ENCODE data around the gene MTHFD1. TPM values are rescaled to one million over a fixed set of nuclear protein-coding genes. Genes with fewer than 3 reads are reported as not detected.

The MTHFD1 gene
- polyA plus RNA-seq, 3 donors: 11.8 to 21.3 (median 14.3) TPM

DNA sequence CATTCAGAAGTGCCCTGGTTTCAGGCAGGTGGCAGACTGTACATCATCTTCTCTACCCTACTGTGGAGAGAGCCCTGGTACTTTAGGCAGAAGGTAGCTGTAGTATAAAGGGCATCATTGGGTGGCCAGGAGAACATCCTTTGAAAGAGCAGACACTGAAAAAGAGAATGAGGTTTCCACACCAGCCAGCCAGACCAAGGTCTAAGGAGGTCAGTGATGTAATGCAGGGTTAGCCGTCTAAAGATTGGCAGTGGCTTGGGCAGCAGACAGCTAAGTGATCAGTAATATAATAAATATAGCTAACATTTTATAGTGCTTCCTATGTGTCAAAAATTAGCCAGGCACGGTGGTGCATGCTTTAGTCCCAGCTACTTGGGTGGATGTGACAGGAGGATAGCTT, 103.5 kb downstream of the MTHFD1 start:
- no CpG with 5 or more reads among the region's 2 CpGs for WGBS (ENCODE audit: insufficient coverage)
- Histone ChIP-seq H3K27me3 (ENCODE audit: control insufficient read depth in 2 of 2, insufficient read depth in 2 of 2, low read length in 2 of 2) (no peaks in the 10 kb centered on the region), H3K4me2 (replicated peaks; ENCODE audit: extremely low read depth, low read length, poor library complexity, severe bottlenecking) (no peak overlapping the region), H3K4me1 (ENCODE audit: control insufficient read depth in 1 of 2, insufficient read depth in 2 of 2, low read length in 2 of 2) (no peaks in the 10 kb centered on the region), H4K20me1 (ENCODE audit: insufficient read depth, low read length) (no peaks in the 10 kb centered on the region), H3K9ac (ENCODE audit: insufficient read depth, low read length, poor library complexity, severe bottlenecking) (no peak overlapping the region), H3K27ac (ENCODE audit: low read depth in 1 of 2, low read length in 2 of 2) (no peak overlapping the region), H3K4me3 (replicated peaks in 1 of 3; ENCODE audit: low read depth in 2 of 3, low read length in 3 of 3) (no peak overlapping the region), H3K36me3 (replicated peaks in 1 of 2; ENCODE audit: control insufficient read depth in 1 of 2, insufficient read depth in 2 of 2, low read length in 2 of 2) (peaks cover 22 to 50% of the 10 kb centered on the region in 2 donors), H2AFZ (ENCODE audit: insufficient read depth, low read depth, low read length, poor library complexity, severe bottlenecking) (no peak overlapping the region), H3K9me3 (replicated peaks in 1 of 2; ENCODE audit: control insufficient read depth in 1 of 2, insufficient read depth in 1 of 2, low read length in 2 of 2) (no peaks in the 10 kb centered on the region), H3K79me2 (ENCODE audit: insufficient read depth, low read length) (no peaks in the 10 kb centered on the region)
- Mint-ChIP-seq H3K27ac (no peak overlapping the region), H3K9me3 (no peaks in the 10 kb centered on the region), H3K27me3 (ENCODE audit: low read depth in 3 of 3) (no peaks in the 10 kb centered on the region), H3K4me3 (no peak overlapping the region), H3K36me3 (peaks cover 40 to 45% of the 10 kb centered on the region in 2 donors), H3K4me1 (no peaks in the 10 kb centered on the region)
- TF ChIP-seq, protein P1, sequence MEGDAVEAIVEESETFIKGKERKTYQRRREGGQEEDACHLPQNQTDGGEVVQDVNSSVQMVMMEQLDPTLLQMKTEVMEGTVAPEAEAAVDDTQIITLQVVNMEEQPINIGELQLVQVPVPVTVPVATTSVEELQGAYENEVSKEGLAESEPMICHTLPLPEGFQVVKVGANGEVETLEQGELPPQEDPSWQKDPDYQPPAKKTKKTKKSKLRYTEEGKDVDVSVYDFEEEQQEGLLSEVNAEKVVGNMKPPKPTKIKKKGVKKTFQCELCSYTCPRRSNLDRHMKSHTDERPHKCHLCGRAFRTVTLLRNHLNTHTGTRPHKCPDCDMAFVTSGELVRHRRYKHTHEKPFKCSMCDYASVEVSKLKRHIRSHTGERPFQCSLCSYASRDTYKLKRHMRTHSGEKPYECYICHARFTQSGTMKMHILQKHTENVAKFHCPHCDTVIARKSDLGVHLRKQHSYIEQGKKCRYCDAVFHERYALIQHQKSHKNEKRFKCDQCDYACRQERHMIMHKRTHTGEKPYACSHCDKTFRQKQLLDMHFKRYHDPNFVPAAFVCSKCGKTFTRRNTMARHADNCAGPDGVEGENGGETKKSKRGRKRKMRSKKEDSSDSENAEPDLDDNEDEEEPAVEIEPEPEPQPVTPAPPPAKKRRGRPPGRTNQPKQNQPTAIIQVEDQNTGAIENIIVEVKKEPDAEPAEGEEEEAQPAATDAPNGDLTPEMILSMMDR (IDR thresholded peaks at IDR 0.05): no peak
- no peak for DNase-seq
- intact Hi-C loops (cut with micrococcal nuclease): no loop called here

DNA sequence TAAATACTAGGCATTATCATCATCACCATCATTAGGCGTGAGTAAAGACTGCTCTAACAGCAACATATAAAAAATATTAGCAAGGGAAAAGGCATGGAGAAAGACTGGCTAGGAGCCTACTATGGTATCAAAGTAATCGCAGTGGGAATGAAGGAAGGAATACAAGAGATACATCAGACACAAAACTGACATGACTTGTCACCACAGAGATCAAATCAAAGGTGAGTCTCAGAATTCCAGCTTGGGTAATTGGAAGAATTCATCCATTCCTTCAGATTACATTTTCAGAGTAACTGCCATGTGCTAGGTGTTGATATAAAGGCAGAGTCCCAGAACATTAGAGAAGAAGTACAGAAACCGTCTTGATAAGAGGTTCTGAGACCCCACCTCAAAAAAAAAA, 105.3 kb downstream of the MTHFD1 start:
- Histone ChIP-seq H3K4me3 (replicated peaks in 1 of 3; ENCODE audit: low read depth in 2 of 3, low read length in 3 of 3) (no peak overlapping the region), H3K4me2 (replicated peaks; ENCODE audit: extremely low read depth, low read length, poor library complexity, severe bottlenecking) (no peak overlapping the region), H4K20me1 (ENCODE audit: insufficient read depth, low read length) (no peaks in the 10 kb centered on the region), H3K79me2 (ENCODE audit: insufficient read depth, low read length) (no peaks in the 10 kb centered on the region), H3K27me3 (ENCODE audit: control insufficient read depth in 2 of 2, insufficient read depth in 2 of 2, low read length in 2 of 2) (no peaks in the 10 kb centered on the region), H2AFZ (ENCODE audit: insufficient read depth, low read depth, low read length, poor library complexity, severe bottlenecking) (no peak overlapping the region), H3K36me3 (replicated peaks in 1 of 2; ENCODE audit: control insufficient read depth in 1 of 2, insufficient read depth in 2 of 2, low read length in 2 of 2) (peaks cover 3 to 32% of the 10 kb centered on the region in 2 donors), H3K9me3 (replicated peaks in 1 of 2; ENCODE audit: control insufficient read depth in 1 of 2, insufficient read depth in 1 of 2, low read length in 2 of 2) (no peaks in the 10 kb centered on the region), H3K27ac (ENCODE audit: low read depth in 1 of 2, low read length in 2 of 2) (no peak overlapping the region), H3K9ac (ENCODE audit: insufficient read depth, low read length, poor library complexity, severe bottlenecking) (no peak overlapping the region), H3K4me1 (ENCODE audit: control insufficient read depth in 1 of 2, insufficient read depth in 2 of 2, low read length in 2 of 2) (no peaks in the 10 kb centered on the region)
- Mint-ChIP-seq H3K4me3 (no peak overlapping the region), H3K27ac (no peak overlapping the region), H3K9me3 (no peaks in the 10 kb centered on the region), H3K27me3 (ENCODE audit: low read depth in 3 of 3) (no peaks in the 10 kb centered on the region), H3K36me3 (peaks cover 26 to 29% of the 10 kb centered on the region in 2 donors), H3K4me1 (no peaks in the 10 kb centered on the region)
- no peak for DNase-seq
- TF ChIP-seq, protein P1 (IDR thresholded peaks at IDR 0.05): no peak
- intact Hi-C loops (cut with micrococcal nuclease): no loop called here
- WGBS (ENCODE audit: insufficient coverage): no CpG with 5 or more reads among the region's 3 CpGs

Measured in CD14-positive monocyte (primary cell).